MCF 10A (cell line): ENCODE data around the gene WWOX. TPM values are rescaled to one million over a fixed set of nuclear protein-coding genes. Genes with fewer than 3 reads are reported as not detected.
A peak's percentile ranks its signal among the peaks of the same experiment; 100 is the strongest.

Source experiments
- BruUV-seq: library from RNA; stranded (reverse); fragments of 400-500 nt; replicated peaks from 2 replicates; lab custom pipeline; 2021; lab: Mats Ljungman, UMichigan
- CTCF ChIA-PET: fragments of 300-600 bp; sonication (Branson Sonifier 250); formaldehyde crosslinking; extraction: SDS; loops from one replicate; lab custom pipeline; 2021; ENCODE audit warnings: antibody characterized with exemption, inconsistent platforms; lab: Yijun Ruan, JAX
- POLR2A ChIA-PET: fragments of 300-600, 350-650 bp; sonication (Branson Sonifier 250); formaldehyde crosslinking; extraction: SDS; loops from one replicate; lab custom pipeline; 2020; ENCODE audit warnings: antibody characterized with exemption, inconsistent platforms; lab: Yijun Ruan, JAX
- DNase-seq: peaks from one replicate; pipeline ENCODE4 v3.0.0-alpha.2; 2018; ENCODE audit not compliant: unreplicated experiment
- H3K27ac Mint-ChIP-seq: one replicate; pipeline ENCODE4 v1.8.0; 2022; ENCODE audit warnings: mild to moderate bottlenecking, low read depth, mixed read lengths; ENCODE audit not compliant: unreplicated experiment
- H3K27me3 Mint-ChIP-seq: one replicate; pipeline ENCODE4 v1.8.0; 2022; ENCODE audit warnings: mixed read lengths; ENCODE audit not compliant: insufficient read depth, unreplicated experiment
- H3K36me3 Mint-ChIP-seq: one replicate; pipeline ENCODE4 v1.8.0; 2022; ENCODE audit warnings: mild to moderate bottlenecking, moderate library complexity, mixed read lengths; ENCODE audit not compliant: insufficient read depth, unreplicated experiment
- H3K4me1 Mint-ChIP-seq: one replicate; pipeline ENCODE4 v1.8.0; 2022; ENCODE audit warnings: mixed read lengths; ENCODE audit not compliant: insufficient read depth, unreplicated experiment
- H3K4me3 Mint-ChIP-seq: one replicate; pipeline ENCODE4 v1.8.0; 2022; ENCODE audit warnings: mild to moderate bottlenecking, moderate library complexity, mixed read lengths; ENCODE audit not compliant: unreplicated experiment
- H3K9me3 Mint-ChIP-seq: one replicate; pipeline ENCODE4 v1.8.0; 2022; ENCODE audit warnings: mixed read lengths; ENCODE audit not compliant: unreplicated experiment
- intact Hi-C: fragments of 100-400 bp; cut with micrococcal nuclease; formaldehyde crosslinking; loops from 2 replicates; pipeline ENCODE4 v1.14.1; 2022
- total RNA-seq: library from RNA; stranded (reverse); gene quantifications from 2 replicates; pipeline ENCODE4 v1.2.3, GENCODE V29; 2022
- TF ChIP-seq, protein P1 (sequence below): fragments of 200-600 bp; IDR thresholded peaks from one replicate; pipeline ENCODE4 v1.8.0; 2022; ENCODE audit warnings: antibody characterized with exemption, mild to moderate bottlenecking; ENCODE audit not compliant: unreplicated experiment

Gene WWOX
- total RNA-seq, 1 experiment from 2014 or later: 18.1 TPM

DNA sequence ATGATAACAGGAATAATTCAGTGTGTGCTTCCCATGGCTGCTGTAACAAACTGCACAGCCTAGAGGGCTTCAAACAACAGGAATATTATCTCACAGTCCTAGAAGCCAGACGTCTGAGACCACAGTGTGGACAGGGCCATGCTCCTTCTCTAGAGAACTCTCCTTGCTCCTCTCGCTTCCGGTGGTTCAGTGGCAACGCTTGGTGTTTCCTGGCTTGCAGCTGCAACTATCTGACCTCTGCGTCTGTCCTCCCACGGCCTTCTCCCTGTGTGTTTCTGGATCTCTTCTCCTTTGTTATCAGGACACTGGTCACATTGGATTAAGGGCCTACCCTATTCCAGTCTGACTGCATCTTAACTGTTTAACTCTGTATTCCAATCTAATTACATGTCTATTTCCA is 1086.7 kb downstream of the WWOX start:
- Mint-ChIP-seq H3K27ac (peak overlapping the region; percentile 14), H3K36me3 (no peaks in the 10 kb centered on the region), H3K4me3 (no peak overlapping the region), H3K27me3 (no peaks in the 10 kb centered on the region), H3K4me1 (peaks cover 34% of the 10 kb centered on the region), H3K9me3 (no peaks in the 10 kb centered on the region)
- TF ChIP-seq, protein P1, sequence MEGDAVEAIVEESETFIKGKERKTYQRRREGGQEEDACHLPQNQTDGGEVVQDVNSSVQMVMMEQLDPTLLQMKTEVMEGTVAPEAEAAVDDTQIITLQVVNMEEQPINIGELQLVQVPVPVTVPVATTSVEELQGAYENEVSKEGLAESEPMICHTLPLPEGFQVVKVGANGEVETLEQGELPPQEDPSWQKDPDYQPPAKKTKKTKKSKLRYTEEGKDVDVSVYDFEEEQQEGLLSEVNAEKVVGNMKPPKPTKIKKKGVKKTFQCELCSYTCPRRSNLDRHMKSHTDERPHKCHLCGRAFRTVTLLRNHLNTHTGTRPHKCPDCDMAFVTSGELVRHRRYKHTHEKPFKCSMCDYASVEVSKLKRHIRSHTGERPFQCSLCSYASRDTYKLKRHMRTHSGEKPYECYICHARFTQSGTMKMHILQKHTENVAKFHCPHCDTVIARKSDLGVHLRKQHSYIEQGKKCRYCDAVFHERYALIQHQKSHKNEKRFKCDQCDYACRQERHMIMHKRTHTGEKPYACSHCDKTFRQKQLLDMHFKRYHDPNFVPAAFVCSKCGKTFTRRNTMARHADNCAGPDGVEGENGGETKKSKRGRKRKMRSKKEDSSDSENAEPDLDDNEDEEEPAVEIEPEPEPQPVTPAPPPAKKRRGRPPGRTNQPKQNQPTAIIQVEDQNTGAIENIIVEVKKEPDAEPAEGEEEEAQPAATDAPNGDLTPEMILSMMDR: no peak
- CTCF ChIA-PET: no interaction called here
- BruUV-seq: no TSS peak
- POLR2A ChIA-PET: no interaction called here
- no peak for DNase-seq
- intact Hi-C loops: no loop called here

DNA sequence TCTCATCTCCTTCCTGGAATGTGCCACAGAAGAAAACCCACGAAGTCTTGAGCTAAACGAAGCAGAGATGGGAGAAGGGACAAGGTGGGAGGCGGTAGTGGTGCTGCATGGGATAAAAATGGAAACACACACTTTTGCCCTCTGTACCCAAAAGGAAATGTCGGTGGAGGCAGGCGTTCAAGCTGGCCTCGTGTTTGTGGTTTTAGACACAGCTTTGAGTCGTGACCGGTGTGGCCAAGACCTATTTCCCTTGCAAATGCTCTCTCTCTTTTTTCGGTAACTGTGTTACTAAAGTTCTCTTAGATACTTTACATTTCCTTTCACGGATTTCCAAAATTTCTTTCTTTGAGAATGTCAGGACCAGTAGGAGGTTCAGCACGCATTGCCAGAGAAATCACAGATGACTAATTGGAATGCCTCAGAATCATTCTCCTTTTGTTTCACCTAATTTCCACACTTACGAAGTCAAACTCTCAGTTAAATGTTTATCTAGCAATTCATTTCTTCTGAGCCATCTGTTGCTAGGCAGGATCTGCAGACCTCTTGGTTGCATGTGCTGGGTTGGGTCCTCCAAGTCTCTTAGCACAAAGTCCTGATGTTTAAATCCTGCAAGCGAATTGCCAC is 1088.8 kb downstream of the WWOX start:
- BruUV-seq: no TSS peak
- intact Hi-C loops: no loop called here
- H3K27ac Mint-ChIP-seq: no peak overlapping the region
- peaks cover 24% of the 10 kb centered on the region for H3K4me1 Mint-ChIP-seq
- TF ChIP-seq, protein P1: no peak
- H3K4me3 Mint-ChIP-seq: no peak overlapping the region
- no peaks in the 10 kb centered on the region for H3K27me3 Mint-ChIP-seq
- POLR2A ChIA-PET: interaction anchor here (0.7 kb wide), 1 partner anchor 83 kb away, joined by 3 read pairs; no protein-coding TSS in a partner anchor
- no peaks in the 10 kb centered on the region for H3K9me3 Mint-ChIP-seq
- H3K36me3 Mint-ChIP-seq: no peaks in the 10 kb centered on the region
- CTCF ChIA-PET: interaction anchor here (0.5 kb wide), 1 partner anchor 471 kb away, joined by 3 read pairs; no protein-coding TSS in a partner anchor
- DNase-seq: no peak

DNA sequence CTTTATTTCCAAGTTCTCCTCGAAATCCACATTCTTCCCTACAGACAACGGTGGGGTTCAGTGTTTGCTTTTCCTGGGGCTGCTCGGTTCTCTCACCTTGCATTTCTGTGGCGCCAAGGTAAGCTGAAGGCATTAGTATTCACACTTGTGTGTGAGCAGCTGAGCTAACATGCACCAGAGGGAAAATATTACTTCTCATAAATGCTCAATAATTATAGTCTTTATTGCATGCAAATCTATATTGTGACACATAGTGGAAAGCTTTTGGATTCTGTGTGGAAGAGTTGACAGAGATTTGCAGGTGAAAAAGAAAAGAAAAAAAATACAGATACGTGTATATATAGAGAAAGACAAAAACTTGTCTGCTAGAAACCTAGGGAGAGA is 1089.3 kb downstream of the WWOX start:
- DNase-seq: no peak
- intact Hi-C loops: no loop called here
- H3K4me1 Mint-ChIP-seq: peaks cover 22% of the 10 kb centered on the region
- H3K27ac Mint-ChIP-seq: no peak overlapping the region
- no peaks in the 10 kb centered on the region for H3K36me3 Mint-ChIP-seq
- TF ChIP-seq, protein P1: no peak
- H3K9me3 Mint-ChIP-seq: no peaks in the 10 kb centered on the region
- ChIA-PET CTCF (no interaction called here), POLR2A (interaction anchor here (0.7 kb wide), 1 partner anchor 83 kb away, joined by 3 read pairs; no protein-coding TSS in a partner anchor)
- no TSS peak for BruUV-seq
- H3K27me3 Mint-ChIP-seq: peaks cover 4% of the 10 kb centered on the region
- no peak overlapping the region for H3K4me3 Mint-ChIP-seq

DNA sequence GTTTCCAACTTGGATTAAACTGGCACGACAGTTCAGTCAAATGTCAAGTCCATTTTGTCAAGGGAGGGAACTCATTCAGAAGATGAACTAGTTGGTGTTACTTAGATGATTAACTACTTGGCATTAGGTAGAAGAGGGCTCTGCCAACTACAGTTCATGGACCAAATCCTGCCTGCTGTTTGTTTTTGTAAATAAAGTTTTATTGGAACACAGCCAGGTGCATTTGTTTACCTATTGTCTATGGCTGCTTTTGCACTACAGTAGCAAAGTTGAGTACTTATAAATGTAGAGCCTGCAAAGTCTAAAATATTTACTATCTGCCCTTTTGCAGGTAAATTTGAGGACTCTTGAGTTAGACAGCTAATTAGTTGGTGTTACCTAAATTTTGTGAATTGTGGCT is 1091.1 kb downstream of the WWOX start:
- ChIA-PET CTCF (interaction anchor here (1.1 kb wide), 1 partner anchor 73 kb away, joined by 3 read pairs; no protein-coding TSS in a partner anchor), POLR2A (interaction anchor here (0.6 kb wide), 1 partner anchor 143 kb away, joined by 3 read pairs; no protein-coding TSS in a partner anchor)
- Mint-ChIP-seq H3K4me1 (peaks cover 13% of the 10 kb centered on the region), H3K9me3 (no peaks in the 10 kb centered on the region), H3K4me3 (no peak overlapping the region), H3K36me3 (no peaks in the 10 kb centered on the region), H3K27ac (no peak overlapping the region), H3K27me3 (peaks cover 22% of the 10 kb centered on the region)
- no peak for DNase-seq
- intact Hi-C loops: no loop called here
- TF ChIP-seq, protein P1: no peak
- no TSS peak for BruUV-seq
